Neural cell (in vitro differentiated cells): ENCODE data around the gene PPM1B. TPM values are rescaled to one million over a fixed set of nuclear protein-coding genes. Genes with fewer than 3 reads are reported as not detected.

Experiments used
- H2AFZ ChIP-seq: fragments of 200-600, 300-800 bp; sonication (generic), shearing (Covaris generic); 2 replicates; pipeline ENCODE4 v1.6.0; 2014; ENCODE audit warnings: low read depth, mild to moderate bottlenecking, antibody characterized with exemption, low read length, moderate library complexity
- H3F3A ChIP-seq: fragments of 200-600 bp; shearing (Covaris generic); 2 replicates; pipeline ENCODE4 v1.6.1; 2016; ENCODE audit warnings: mild to moderate bottlenecking, moderate library complexity, mixed read lengths, antibody characterized with exemption, low read length; ENCODE audit not compliant: insufficient read depth, poor library complexity, severe bottlenecking
- H3K27ac ChIP-seq: fragments of 200-600, 300-800 bp; sonication (generic), shearing (Covaris generic); 2 replicates; pipeline ENCODE4 v1.5.1; 2014; ENCODE audit warnings: mild to moderate bottlenecking, low read length, moderate library complexity
- H3K27me3 ChIP-seq: fragments of 300-800, 200-600 bp; sonication (generic), shearing (Covaris generic); 2 replicates; pipeline ENCODE4 v1.6.0; 2014; ENCODE audit warnings: mild to moderate bottlenecking, low read depth, low read length, moderate library complexity; ENCODE audit not compliant: insufficient read depth
- H3K36me3 ChIP-seq: fragments of 300-800, 200-600 bp; sonication (generic), shearing (Covaris generic); 2 replicates; pipeline ENCODE4 v1.5.1; 2014; ENCODE audit warnings: mild to moderate bottlenecking, antibody characterized with exemption, low read length, moderate library complexity; ENCODE audit not compliant: insufficient read depth
- H3K4me2 ChIP-seq: fragments of 300-800, 200-600 bp; sonication (generic), shearing (Covaris generic); 2 replicates; pipeline ENCODE4 v1.6.0; 2014; ENCODE audit warnings: mild to moderate bottlenecking, low read length
- H3K4me3 ChIP-seq: fragments of 300-800, 200-600 bp; sonication (generic), shearing (Covaris generic); 2 replicates; pipeline ENCODE4 v1.5.1; 2014; ENCODE audit warnings: mild to moderate bottlenecking, low read length, moderate library complexity
- H3K79me2 ChIP-seq: fragments of 200-600 bp; shearing (Covaris generic); replicated peaks from 2 replicates; pipeline ENCODE4 v1.6.0; 2014; ENCODE audit warnings: mild to moderate bottlenecking, low read length, moderate library complexity; ENCODE audit not compliant: insufficient read depth
- H3K9ac ChIP-seq: fragments of 300-800, 200-600 bp; sonication (generic), shearing (Covaris generic); 2 replicates; pipeline ENCODE4 v1.6.1; 2016; ENCODE audit warnings: mild to moderate bottlenecking, low read length, mixed read lengths
- H3K9me2 ChIP-seq: fragments of 200-600 bp; shearing (Covaris generic); 2 replicates; pipeline ENCODE4 v1.6.1; 2016; ENCODE audit warnings: mild to moderate bottlenecking, low read length, mixed read lengths; ENCODE audit not compliant: insufficient read depth
- H3K9me3 ChIP-seq: fragments of 200-600, 300-800 bp; sonication (generic), shearing (Covaris generic); 2 replicates; pipeline ENCODE4 v1.6.1; 2016; ENCODE audit warnings: mild to moderate bottlenecking, mixed run types, low read length, moderate library complexity, mixed read lengths
- H4K20me1 ChIP-seq: fragments of 200-600 bp; shearing (Covaris generic); 2 replicates; pipeline ENCODE4 v1.6.1; 2016; ENCODE audit warnings: mild to moderate bottlenecking, mixed run types; ENCODE audit not compliant: insufficient read depth
- EP300 ChIP-seq: fragments of 450-650 bp; conservative IDR thresholded peaks from 2 replicates; pipeline ENCODE4 v1.6.1; 2014; ENCODE audit warnings: antibody characterized with exemption, mild to moderate bottlenecking, moderate library complexity; ENCODE audit not compliant: poor library complexity, severe bottlenecking
- EZH2 ChIP-seq: fragments of 200-600, 300-800 bp; shearing (Covaris generic), sonication (generic); IDR thresholded peaks from 2 replicates; pipeline ENCODE4 v1.6.1; 2014; ENCODE audit warnings: antibody characterized with exemption, low read length, borderline replicate concordance, mild to moderate bottlenecking; ENCODE audit not compliant: insufficient read depth, poor library complexity, severe bottlenecking
- MXI1 ChIP-seq: fragments of 450-650 bp; conservative IDR thresholded peaks from 2 replicates; pipeline ENCODE4 v1.6.1; 2014; ENCODE audit warnings: antibody characterized with exemption, mild to moderate bottlenecking; ENCODE audit not compliant: poor library complexity, severe bottlenecking
- POLR2AphosphoS5 ChIP-seq: IDR thresholded peaks from 2 replicates; pipeline ENCODE4 v1.6.1; 2012
- RAD21 ChIP-seq: fragments of 450-650 bp; conservative IDR thresholded peaks from 2 replicates; pipeline ENCODE4 v1.6.1; 2014; ENCODE audit warnings: antibody characterized with exemption, mild to moderate bottlenecking, moderate library complexity
- REST ChIP-seq: IDR thresholded peaks from 2 replicates; pipeline ENCODE4 v1.6.1; 2012; ENCODE audit warnings: borderline replicate concordance
- SMC3 ChIP-seq: fragments of 450-650 bp; conservative IDR thresholded peaks from 2 replicates; pipeline ENCODE4 v1.6.1; 2014; ENCODE audit warnings: antibody characterized with exemption, mild to moderate bottlenecking, moderate library complexity; ENCODE audit not compliant: poor library complexity
- TAF1 ChIP-seq: IDR thresholded peaks from 2 replicates; pipeline ENCODE4 v1.6.1; 2012; ENCODE audit warnings: low read depth
- polyA plus RNA-seq: library from polyadenylated mRNA; depleted of rRNA; stranded (reverse); fragments of >200 nt; gene quantifications from 2 replicates; pipeline ENCODE4 v1.2.3, GENCODE V29; 2014
- TF ChIP-seq, protein P1 (sequence below): fragments of 450-650 bp; IDR thresholded peaks from 2 replicates; pipeline ENCODE4 v1.5.1; 2014; ENCODE audit warnings: antibody characterized with exemption, mild to moderate bottlenecking, moderate library complexity; ENCODE audit not compliant: poor library complexity, severe bottlenecking

PPM1B gene
- polyA plus RNA-seq, 1 donor from 2014 or later = 116 TPM

DNA sequence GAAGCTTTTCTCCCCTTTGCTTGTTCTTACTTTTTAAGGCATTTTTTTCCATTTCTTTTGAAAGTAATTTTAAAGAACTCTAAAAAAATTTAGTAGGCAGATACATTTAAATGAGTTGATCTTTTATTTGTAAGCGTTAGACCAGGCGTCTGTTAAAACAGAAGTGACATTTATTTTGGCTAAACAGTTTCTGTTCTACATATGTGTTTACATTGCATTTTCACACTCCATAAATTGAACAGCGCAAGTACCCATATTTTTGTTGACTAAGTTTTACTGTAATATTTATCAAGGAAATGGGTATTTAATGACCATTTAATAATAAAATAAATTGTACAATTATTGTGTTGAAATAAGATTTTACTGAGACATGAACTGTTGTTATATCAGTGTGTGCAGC lies 21.9 kb downstream of the PPM1B start:
- no peaks in the 10 kb centered on the region for H3F3A ChIP-seq

GRCh38 chr2:44191739-44192138 lies 23.1 kb downstream of the PPM1B start:
- H3K79me2 ChIP-seq = peaks cover 71% of the 10 kb centered on the region
- no peak overlapping the region for H2AFZ ChIP-seq
- no peaks in the 10 kb centered on the region for H3K36me3 ChIP-seq
- no peak overlapping the region for H3K27ac ChIP-seq
- H3K4me3 ChIP-seq = no peak overlapping the region
- no peaks in the 10 kb centered on the region for H3K9me2 ChIP-seq
- TF ChIP-seq RAD21 = no peak
- no peak for TF ChIP-seq EZH2
- TF ChIP-seq SMC3 = no peak
- TF ChIP-seq POLR2AphosphoS5 = no peak
- TF ChIP-seq TAF1 = no peak
- H3K9me3 ChIP-seq = no peaks in the 10 kb centered on the region
- H3K4me2 ChIP-seq = no peak overlapping the region
- H4K20me1 ChIP-seq = no peaks in the 10 kb centered on the region
- H3F3A ChIP-seq = no peaks in the 10 kb centered on the region
- H3K9ac ChIP-seq = no peak overlapping the region
- no peaks in the 10 kb centered on the region for H3K27me3 ChIP-seq

More for the DNA sequence above, 21.9 kb downstream of the PPM1B start:
- H3K9ac ChIP-seq = no peak overlapping the region
- no peaks in the 10 kb centered on the region for H3K36me3 ChIP-seq
- H3K27ac ChIP-seq = no peak overlapping the region
- H4K20me1 ChIP-seq = no peaks in the 10 kb centered on the region
- no peak overlapping the region for H2AFZ ChIP-seq
- no peaks in the 10 kb centered on the region for H3K27me3 ChIP-seq
- no peaks in the 10 kb centered on the region for H3K9me2 ChIP-seq
- TF ChIP-seq EP300 (no peak), TAF1 (no peak), RAD21 (no peak), EZH2 (no peak), POLR2AphosphoS5 (no peak), MXI1 (no peak), SMC3 (no peak), REST (no peak)
- TF ChIP-seq, protein P1, sequence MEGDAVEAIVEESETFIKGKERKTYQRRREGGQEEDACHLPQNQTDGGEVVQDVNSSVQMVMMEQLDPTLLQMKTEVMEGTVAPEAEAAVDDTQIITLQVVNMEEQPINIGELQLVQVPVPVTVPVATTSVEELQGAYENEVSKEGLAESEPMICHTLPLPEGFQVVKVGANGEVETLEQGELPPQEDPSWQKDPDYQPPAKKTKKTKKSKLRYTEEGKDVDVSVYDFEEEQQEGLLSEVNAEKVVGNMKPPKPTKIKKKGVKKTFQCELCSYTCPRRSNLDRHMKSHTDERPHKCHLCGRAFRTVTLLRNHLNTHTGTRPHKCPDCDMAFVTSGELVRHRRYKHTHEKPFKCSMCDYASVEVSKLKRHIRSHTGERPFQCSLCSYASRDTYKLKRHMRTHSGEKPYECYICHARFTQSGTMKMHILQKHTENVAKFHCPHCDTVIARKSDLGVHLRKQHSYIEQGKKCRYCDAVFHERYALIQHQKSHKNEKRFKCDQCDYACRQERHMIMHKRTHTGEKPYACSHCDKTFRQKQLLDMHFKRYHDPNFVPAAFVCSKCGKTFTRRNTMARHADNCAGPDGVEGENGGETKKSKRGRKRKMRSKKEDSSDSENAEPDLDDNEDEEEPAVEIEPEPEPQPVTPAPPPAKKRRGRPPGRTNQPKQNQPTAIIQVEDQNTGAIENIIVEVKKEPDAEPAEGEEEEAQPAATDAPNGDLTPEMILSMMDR = no peak
- no peak overlapping the region for H3K4me3 ChIP-seq
- no peaks in the 10 kb centered on the region for H3K9me3 ChIP-seq
- H3K79me2 ChIP-seq = peaks cover 72% of the 10 kb centered on the region
- H3K4me2 ChIP-seq = no peak overlapping the region

- Histone ChIP-seq H3K9me3 (no peaks in the 10 kb centered on the region), H3K79me2 (peaks cover 63% of the 10 kb centered on the region), H3K9me2 (no peaks in the 10 kb centered on the region), H3K27me3 (no peaks in the 10 kb centered on the region), H3K4me3 (peak overlapping the region; percentile 3), H4K20me1 (no peaks in the 10 kb centered on the region), H3K27ac (no peak overlapping the region), H3K36me3 (no peaks in the 10 kb centered on the region), H2AFZ (no peak overlapping the region), H3K9ac (no peak overlapping the region), H3K4me2 (no peak overlapping the region), H3F3A (no peaks in the 10 kb centered on the region)
- TF ChIP-seq MXI1 = no peak
- no peak for TF ChIP-seq SMC3
- no peak for TF ChIP-seq POLR2AphosphoS5
- TF ChIP-seq EP300 = no peak
- TF ChIP-seq TAF1 = no peak
- TF ChIP-seq EZH2 = no peak
- TF ChIP-seq, protein P1 = no peak
- no peak for TF ChIP-seq RAD21
- TF ChIP-seq REST = no peak
These were observed 24.0 kb downstream of the PPM1B start for GRCh38 chr2:44192646-44193045.
